Measurements from ENCODE around the gene E2F3. TPM values are rescaled to one million over a fixed set of nuclear protein-coding genes. Genes with fewer than 3 reads are reported as not detected.

E2F3 gene
- total and polyA plus RNA-seq, 4 donors, result 4.1 to 13.3 (median 7.7) TPM

DNA sequence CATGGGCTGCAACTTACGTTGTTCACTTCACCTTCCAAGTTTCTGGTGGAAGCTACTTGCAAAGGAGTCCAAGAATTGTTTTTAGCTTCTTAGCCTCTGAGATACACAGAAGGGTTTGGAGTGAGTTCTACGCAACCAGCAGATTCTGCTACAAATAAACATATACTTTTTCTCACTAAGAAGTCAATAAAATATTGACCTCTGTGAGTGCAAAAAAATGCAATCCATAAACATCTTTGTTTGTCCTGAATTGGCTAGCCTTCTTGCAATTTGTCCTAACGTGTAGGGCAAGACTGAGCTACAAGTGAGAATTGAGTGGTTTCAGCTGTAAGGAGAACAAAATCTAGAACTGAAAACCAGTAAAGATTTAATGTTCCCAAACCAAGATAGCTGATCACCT is 26.2 kb upstream of the E2F3 start:
- peaks cover 0 to 10% (median 0%) of the 10 kb centered on the region in 5 donors for H3K4me1 ChIP-seq (ENCODE audit: control insufficient read depth in 5 of 5, insufficient read depth in 5 of 5, low read length in 5 of 5)
- no peaks in the 10 kb centered on the region for H3K36me3 ChIP-seq (ENCODE audit: control insufficient read depth in 4 of 4, insufficient read depth in 4 of 4, low read length in 4 of 4)
- ATAC-seq (ENCODE audit: insufficient read depth, low FRiP score) (no peak), DNase-seq (peak in 2 of 3 donors; percentile 55 to 68)
- no peaks in the 10 kb centered on the region for H3K27me3 ChIP-seq (ENCODE audit: control insufficient read depth in 3 of 3, insufficient read depth in 3 of 3, low read length in 2 of 3)
- H3K9ac ChIP-seq (ENCODE audit: insufficient read depth in 1 of 2, low read length in 2 of 2), result no peak overlapping the region
- H3K4me3 ChIP-seq, result no peak overlapping the region
- 69 to 83% methylated on average over 3 of the region's 3 CpGs for WGBS, 2 donors
- no peaks in the 10 kb centered on the region for H3K9me3 ChIP-seq (ENCODE audit: control insufficient read depth in 4 of 4, insufficient read depth in 3 of 4, low read length in 3 of 4)
- no peak overlapping the region for H3K27ac ChIP-seq (ENCODE audit: low read depth in 1 of 2, low read length in 1 of 2)
- TF ChIP-seq, protein P1, sequence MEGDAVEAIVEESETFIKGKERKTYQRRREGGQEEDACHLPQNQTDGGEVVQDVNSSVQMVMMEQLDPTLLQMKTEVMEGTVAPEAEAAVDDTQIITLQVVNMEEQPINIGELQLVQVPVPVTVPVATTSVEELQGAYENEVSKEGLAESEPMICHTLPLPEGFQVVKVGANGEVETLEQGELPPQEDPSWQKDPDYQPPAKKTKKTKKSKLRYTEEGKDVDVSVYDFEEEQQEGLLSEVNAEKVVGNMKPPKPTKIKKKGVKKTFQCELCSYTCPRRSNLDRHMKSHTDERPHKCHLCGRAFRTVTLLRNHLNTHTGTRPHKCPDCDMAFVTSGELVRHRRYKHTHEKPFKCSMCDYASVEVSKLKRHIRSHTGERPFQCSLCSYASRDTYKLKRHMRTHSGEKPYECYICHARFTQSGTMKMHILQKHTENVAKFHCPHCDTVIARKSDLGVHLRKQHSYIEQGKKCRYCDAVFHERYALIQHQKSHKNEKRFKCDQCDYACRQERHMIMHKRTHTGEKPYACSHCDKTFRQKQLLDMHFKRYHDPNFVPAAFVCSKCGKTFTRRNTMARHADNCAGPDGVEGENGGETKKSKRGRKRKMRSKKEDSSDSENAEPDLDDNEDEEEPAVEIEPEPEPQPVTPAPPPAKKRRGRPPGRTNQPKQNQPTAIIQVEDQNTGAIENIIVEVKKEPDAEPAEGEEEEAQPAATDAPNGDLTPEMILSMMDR (IDR thresholded peaks at IDR 0.05; ENCODE audit: control extremely low read depth, extremely low read depth), result no peak

DNA sequence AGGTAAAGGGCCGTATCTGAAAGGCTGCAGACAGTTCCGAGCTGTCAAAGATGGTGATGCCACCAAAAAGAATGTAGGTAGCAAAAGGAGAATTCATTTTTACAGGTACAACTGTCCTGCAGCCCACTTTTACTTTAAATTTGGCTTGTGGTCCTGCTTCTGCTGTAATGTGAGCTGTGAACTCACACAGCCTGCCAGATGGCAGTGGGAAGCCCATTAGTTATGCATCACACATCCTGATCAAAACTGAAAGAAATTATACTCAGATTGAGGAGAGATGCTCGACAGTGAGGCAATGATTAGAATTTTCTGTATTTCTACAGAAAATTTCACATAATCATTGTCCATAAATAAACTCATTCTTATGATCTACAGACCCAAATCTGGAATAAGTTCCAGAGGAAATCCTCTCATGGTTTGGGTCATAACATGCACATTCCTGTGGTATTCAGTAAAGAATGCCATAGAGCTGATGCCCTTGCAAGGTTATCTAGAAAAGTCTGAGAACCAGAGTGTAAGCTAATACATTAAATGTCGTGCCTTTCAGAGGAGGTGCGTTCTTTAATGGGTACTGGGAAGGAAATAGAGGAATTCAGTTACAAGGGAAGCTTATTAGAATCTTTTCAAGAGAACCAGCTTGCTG is 23.9 kb upstream of the E2F3 start:
- ATAC-seq (ENCODE audit: insufficient read depth, low FRiP score) (no peak), DNase-seq (no peak)
- WGBS, 2 donors, result 44 to 52% methylated on average over 5 of the region's 5 CpGs
- TF ChIP-seq, protein P1 (IDR thresholded peaks at IDR 0.05; ENCODE audit: control extremely low read depth, extremely low read depth), result no peak
- Histone ChIP-seq H3K36me3 (ENCODE audit: control insufficient read depth in 4 of 4, insufficient read depth in 4 of 4, low read length in 4 of 4) (no peaks in the 10 kb centered on the region), H3K27me3 (ENCODE audit: control insufficient read depth in 3 of 3, insufficient read depth in 3 of 3, low read length in 2 of 3) (no peaks in the 10 kb centered on the region), H3K4me3 (no peak overlapping the region), H3K9me3 (ENCODE audit: control insufficient read depth in 4 of 4, insufficient read depth in 3 of 4, low read length in 3 of 4) (peaks cover 0 to 2% (median 0%) of the 10 kb centered on the region in 4 donors), H3K4me1 (ENCODE audit: control insufficient read depth in 5 of 5, insufficient read depth in 5 of 5, low read length in 5 of 5) (peaks cover 0 to 10% (median 0%) of the 10 kb centered on the region in 5 donors), H3K27ac (ENCODE audit: low read depth in 1 of 2, low read length in 1 of 2) (no peak overlapping the region), H3K9ac (ENCODE audit: insufficient read depth in 1 of 2, low read length in 2 of 2) (no peak overlapping the region)

DNA sequence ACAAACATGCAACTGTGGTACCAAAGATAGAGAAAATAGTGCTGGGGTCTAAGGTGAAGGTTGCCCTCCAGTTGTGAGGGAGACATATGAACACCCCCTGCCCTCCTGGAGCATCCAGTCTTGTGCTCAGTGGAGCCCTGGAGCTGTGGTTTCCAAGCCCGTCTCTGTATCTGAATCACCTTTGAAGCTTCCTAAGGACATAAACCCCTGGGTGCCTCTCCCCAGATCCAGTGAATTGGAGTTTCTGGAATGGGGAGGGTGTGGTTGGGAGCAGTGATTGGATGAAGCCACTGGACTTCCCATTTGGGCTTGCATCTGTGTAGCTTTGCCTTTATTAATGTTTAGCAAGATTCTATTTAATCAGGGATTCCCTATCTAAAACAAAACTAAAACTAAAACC is 22.4 kb upstream of the E2F3 start:
- no peak for DNase-seq
- no peak overlapping the region for H3K27ac ChIP-seq (ENCODE audit: low read depth in 1 of 2, low read length in 1 of 2)
- no peak overlapping the region for H3K4me3 ChIP-seq
- no peaks in the 10 kb centered on the region for H3K27me3 ChIP-seq (ENCODE audit: control insufficient read depth in 3 of 3, insufficient read depth in 3 of 3, low read length in 2 of 3)
- no peak overlapping the region for H3K9ac ChIP-seq (ENCODE audit: insufficient read depth in 1 of 2, low read length in 2 of 2)
- ATAC-seq (ENCODE audit: insufficient read depth, low FRiP score), result no peak
- peaks cover 0 to 10% (median 0%) of the 10 kb centered on the region in 5 donors for H3K4me1 ChIP-seq (ENCODE audit: control insufficient read depth in 5 of 5, insufficient read depth in 5 of 5, low read length in 5 of 5)
- WGBS, 2 donors, result 89 to 94% methylated on average over 1 of the region's 1 CpG
- peaks cover 0 to 2% (median 0%) of the 10 kb centered on the region in 4 donors for H3K9me3 ChIP-seq (ENCODE audit: control insufficient read depth in 4 of 4, insufficient read depth in 3 of 4, low read length in 3 of 4)
- TF ChIP-seq, protein P1 (IDR thresholded peaks at IDR 0.05; ENCODE audit: control extremely low read depth, extremely low read depth), result no peak
- H3K36me3 ChIP-seq (ENCODE audit: control insufficient read depth in 4 of 4, insufficient read depth in 4 of 4, low read length in 4 of 4), result no peaks in the 10 kb centered on the region

DNA sequence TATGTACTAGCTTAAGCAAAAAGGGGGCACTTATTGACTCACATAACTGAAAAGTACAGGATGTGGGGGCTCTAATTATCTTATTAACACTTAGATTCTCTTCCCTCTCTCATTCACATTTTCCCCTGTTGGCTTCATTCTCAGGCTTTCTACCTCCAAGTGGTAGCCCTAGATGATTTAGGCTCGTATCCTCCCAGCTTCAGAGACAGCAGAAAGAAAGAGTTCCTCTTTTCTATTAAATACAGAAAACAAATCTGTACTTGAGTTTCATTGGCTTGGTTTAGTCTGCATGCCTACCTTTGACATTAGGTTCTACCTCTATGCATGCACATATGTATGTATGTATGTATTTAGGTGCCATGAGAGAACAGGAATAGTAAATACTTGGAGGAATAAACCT is 15.5 kb upstream of the E2F3 start:
- DNase-seq (no peak), ATAC-seq (ENCODE audit: insufficient read depth, low FRiP score) (no peak)
- Histone ChIP-seq H3K4me3 (no peak overlapping the region), H3K27me3 (ENCODE audit: control insufficient read depth in 3 of 3, insufficient read depth in 3 of 3, low read length in 2 of 3) (no peaks in the 10 kb centered on the region), H3K9me3 (ENCODE audit: control insufficient read depth in 4 of 4, insufficient read depth in 3 of 4, low read length in 3 of 4) (no peaks in the 10 kb centered on the region), H3K36me3 (ENCODE audit: control insufficient read depth in 4 of 4, insufficient read depth in 4 of 4, low read length in 4 of 4) (no peaks in the 10 kb centered on the region), H3K27ac (ENCODE audit: low read depth in 1 of 2, low read length in 1 of 2) (no peak overlapping the region), H3K9ac (ENCODE audit: insufficient read depth in 1 of 2, low read length in 2 of 2) (no peak overlapping the region), H3K4me1 (ENCODE audit: control insufficient read depth in 5 of 5, insufficient read depth in 5 of 5, low read length in 5 of 5) (no peaks in the 10 kb centered on the region)
- WGBS, 2 donors, result 69 to 72% methylated on average over 1 of the region's 1 CpG
- TF ChIP-seq, protein P1 (IDR thresholded peaks at IDR 0.05; ENCODE audit: control extremely low read depth, extremely low read depth), result no peak
